SK-N-SH treated with all-trans-retinoic acid at 6 μM for 48 hours (cell line): ENCODE data around the gene VTI1A.

ENCODE experiments used
- ATAC-seq: fragments of 200-7000 bp; cut with Tn5 transposase; 3 replicates; pipeline ENCODE4 v1.9.1; 2020; ENCODE audit warnings: mild to moderate bottlenecking, moderate library complexity
- ARNTL ChIP-seq: fragments of 450-650 bp; formaldehyde crosslinking; IDR thresholded peaks from 2 replicates; pipeline ENCODE4 v1.5.0; 2020; ENCODE audit warnings: low read depth, mild to moderate bottlenecking, moderate library complexity, borderline replicate concordance
- BACH2 ChIP-seq: fragments of 250-450 bp; sonication (Bioruptor Pico); IDR thresholded peaks from 2 replicates; pipeline ENCODE4 v1.9.0; 2021; ENCODE audit warnings: mild to moderate bottlenecking, borderline replicate concordance
- CREB5 ChIP-seq: fragments of 250-450 bp; sonication (Bioruptor Pico); IDR thresholded peaks from 2 replicates; pipeline ENCODE4 v1.5.1; 2020; ENCODE audit warnings: low read depth, mild to moderate bottlenecking, moderate library complexity
- CSDC2 ChIP-seq: fragments of 250-450 bp; sonication (Bioruptor Pico); IDR thresholded peaks from 2 replicates; pipeline ENCODE4 v1.5.0; 2020; ENCODE audit warnings: mild to moderate bottlenecking, moderate library complexity
- CSRNP3 ChIP-seq: fragments of 250-450 bp; sonication (Bioruptor Pico); IDR thresholded peaks from 2 replicates; pipeline ENCODE4 v1.5.1; 2021; ENCODE audit warnings: mild to moderate bottlenecking, moderate library complexity
- ESRRG ChIP-seq: fragments of 250-450 bp; sonication (Bioruptor Pico); IDR thresholded peaks from 2 replicates; pipeline ENCODE4 v1.6.1; 2021; ENCODE audit warnings: mild to moderate bottlenecking
- GLIS3 ChIP-seq: fragments of 250-450 bp; sonication (Bioruptor Pico); IDR thresholded peaks from 2 replicates; pipeline ENCODE4 v1.5.0; 2020; ENCODE audit warnings: mild to moderate bottlenecking, moderate library complexity
- ISL1 ChIP-seq: fragments of 250-450 bp; sonication (Bioruptor Pico); IDR thresholded peaks from 2 replicates; pipeline ENCODE4 v2.1.2; 2022; ENCODE audit warnings: mild to moderate bottlenecking, moderate library complexity
- OSR1 ChIP-seq: fragments of 250-450 bp; sonication (Bioruptor Pico); IDR thresholded peaks from 2 replicates; pipeline ENCODE4 v1.8.0; 2022; ENCODE audit warnings: moderate library complexity, mild to moderate bottlenecking, inconsistent platforms
- PATZ1 ChIP-seq: fragments of 250-450 bp; sonication (Bioruptor Pico); IDR thresholded peaks from 2 replicates; pipeline ENCODE4 v1.8.0; 2020; ENCODE audit warnings: mild to moderate bottlenecking, moderate library complexity, borderline replicate concordance
- POU6F1 ChIP-seq: fragments of 250-450 bp; sonication (Bioruptor Pico); IDR thresholded peaks from 2 replicates; pipeline ENCODE4 v1.8.0; 2021; ENCODE audit warnings: low read depth, mild to moderate bottlenecking, moderate library complexity, borderline replicate concordance
- PPARA ChIP-seq: fragments of 250-450 bp; sonication (Bioruptor Pico); IDR thresholded peaks from 2 replicates; pipeline ENCODE4 v1.5.0; 2020; ENCODE audit warnings: mild to moderate bottlenecking, borderline replicate concordance
- RARB ChIP-seq: fragments of 250-450 bp; sonication (Bioruptor Pico); IDR thresholded peaks from 2 replicates; pipeline ENCODE4 v1.8.0; 2021; ENCODE audit warnings: mild to moderate bottlenecking, moderate library complexity
- SNAI2 ChIP-seq: fragments of 250-450 bp; sonication (Bioruptor Pico); IDR thresholded peaks from 2 replicates; pipeline ENCODE4 v1.5.0; 2020; ENCODE audit warnings: mild to moderate bottlenecking, moderate library complexity
- TCF4 ChIP-seq: fragments of 250-450 bp; sonication (Bioruptor Pico); IDR thresholded peaks from 2 replicates; pipeline ENCODE4 v1.8.0; 2021; ENCODE audit warnings: mild to moderate bottlenecking, moderate library complexity, borderline replicate concordance
- TOX ChIP-seq: fragments of 250-450 bp; sonication (Bioruptor Pico); IDR thresholded peaks from 2 replicates; pipeline ENCODE4 v1.8.0; 2021; ENCODE audit warnings: mild to moderate bottlenecking, moderate library complexity, borderline replicate concordance
- TSHZ2 ChIP-seq: fragments of 250-450 bp; sonication (Bioruptor Pico); IDR thresholded peaks from 2 replicates; pipeline ENCODE4 v1.5.0; 2020; ENCODE audit warnings: mild to moderate bottlenecking, moderate library complexity
- ZC3H10 ChIP-seq: fragments of 250-450 bp; sonication (Bioruptor Pico); IDR thresholded peaks from 2 replicates; pipeline ENCODE4 v1.5.1; 2021; ENCODE audit warnings: mild to moderate bottlenecking, moderate library complexity
- ZFP3 ChIP-seq: fragments of 250-450 bp; sonication (Bioruptor Pico); IDR thresholded peaks from 2 replicates; pipeline ENCODE4 v1.5.0; 2020; ENCODE audit warnings: mild to moderate bottlenecking, moderate library complexity
- ZNF565 ChIP-seq: fragments of 450-650 bp; formaldehyde crosslinking; conservative IDR thresholded peaks from 2 replicates; pipeline ENCODE4 v1.5.0; 2020; ENCODE audit warnings: low read depth, mild to moderate bottlenecking, moderate library complexity
- ZNF70 ChIP-seq: fragments of 450-650 bp; formaldehyde crosslinking; IDR thresholded peaks from 2 replicates; pipeline ENCODE4 v1.5.0; 2020; ENCODE audit warnings: mild to moderate bottlenecking, moderate library complexity

Gene VTI1A

GRCh38 chr10:112832361-112832878, 385.4 kb downstream of the VTI1A start:
- TF ChIP-seq PPARA (CRISPR knock-in tag), result no peak
- TF ChIP-seq CREB5 (CRISPR knock-in tag), result no peak
- TF ChIP-seq ISL1, result no peak
- TF ChIP-seq RARB (CRISPR knock-in tag), result no peak
- no peak for TF ChIP-seq SNAI2 (CRISPR knock-in tag)
- TF ChIP-seq OSR1 (CRISPR knock-in tag), result no peak
- ATAC-seq, result peak; percentile 87

- TF ChIP-seq SNAI2 (CRISPR knock-in tag) (no peak), CSDC2 (CRISPR knock-in tag) (no peak), ZFP3 (CRISPR knock-in tag) (no peak), POU6F1 (CRISPR knock-in tag) (no peak), ARNTL (CRISPR knock-in tag) (no peak), CREB5 (CRISPR knock-in tag) (no peak), ZNF70 (no peak), BACH2 (no peak)
- no peak for ATAC-seq
Measured at GRCh38 chr10:112832959-112833358, 385.9 kb downstream of the VTI1A start.

GRCh38 chr10:112834751-112835181, 387.8 kb downstream of the VTI1A start:
- TF ChIP-seq TOX (CRISPR knock-in tag) (no peak), ESRRG (CRISPR knock-in tag) (no peak), PATZ1 (CRISPR knock-in tag) (no peak), ZNF565 (CRISPR knock-in tag) (no peak), RARB (CRISPR knock-in tag) (no peak), GLIS3 (CRISPR knock-in tag) (no peak), SNAI2 (CRISPR knock-in tag) (no peak), TSHZ2 (CRISPR knock-in tag) (no peak), ZC3H10 (CRISPR knock-in tag) (no peak), TCF4 (CRISPR knock-in tag) (no peak), ISL1 (no peak), CSRNP3 (CRISPR knock-in tag) (no peak)
- no peak for ATAC-seq
